HG02938 (cell line): ENCODE measurements around the gene ABCG4.
"Not testable (repeated sequence)": the region's sequence is repeated elsewhere in the genome, so short reads cannot be mapped to it uniquely, and the experiment has no call there.

ENCODE experiments used
- ATAC-seq: cut with Tn5 transposase; IDR thresholded peaks from one replicate; pipeline ENCODE4 v1.9.1; 2021; ENCODE audit warnings: mild to moderate bottlenecking, moderate library complexity; ENCODE audit not compliant: unreplicated experiment

The ABCG4 gene

DNA sequence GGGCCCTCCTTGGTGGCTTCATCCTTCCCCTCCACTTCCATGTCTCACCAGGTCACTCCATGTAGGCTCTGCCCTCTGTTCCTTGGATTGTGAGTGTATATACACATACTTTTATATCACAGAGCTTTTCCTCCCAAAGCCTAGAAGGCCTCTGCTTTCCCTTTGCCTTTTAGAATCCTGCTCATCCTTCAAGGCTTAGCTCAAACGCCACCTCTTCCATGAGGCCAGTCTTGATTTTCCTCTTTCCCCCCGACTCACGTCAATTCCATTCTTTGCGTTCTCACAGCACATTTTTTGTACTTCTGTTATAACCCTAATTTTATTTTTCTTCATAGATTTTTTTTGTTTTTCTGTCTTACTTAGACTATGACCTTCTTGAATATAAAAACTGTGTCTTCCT, 3.8 kb downstream of the ABCG4 start:
- ATAC-seq, result no peak

DNA sequence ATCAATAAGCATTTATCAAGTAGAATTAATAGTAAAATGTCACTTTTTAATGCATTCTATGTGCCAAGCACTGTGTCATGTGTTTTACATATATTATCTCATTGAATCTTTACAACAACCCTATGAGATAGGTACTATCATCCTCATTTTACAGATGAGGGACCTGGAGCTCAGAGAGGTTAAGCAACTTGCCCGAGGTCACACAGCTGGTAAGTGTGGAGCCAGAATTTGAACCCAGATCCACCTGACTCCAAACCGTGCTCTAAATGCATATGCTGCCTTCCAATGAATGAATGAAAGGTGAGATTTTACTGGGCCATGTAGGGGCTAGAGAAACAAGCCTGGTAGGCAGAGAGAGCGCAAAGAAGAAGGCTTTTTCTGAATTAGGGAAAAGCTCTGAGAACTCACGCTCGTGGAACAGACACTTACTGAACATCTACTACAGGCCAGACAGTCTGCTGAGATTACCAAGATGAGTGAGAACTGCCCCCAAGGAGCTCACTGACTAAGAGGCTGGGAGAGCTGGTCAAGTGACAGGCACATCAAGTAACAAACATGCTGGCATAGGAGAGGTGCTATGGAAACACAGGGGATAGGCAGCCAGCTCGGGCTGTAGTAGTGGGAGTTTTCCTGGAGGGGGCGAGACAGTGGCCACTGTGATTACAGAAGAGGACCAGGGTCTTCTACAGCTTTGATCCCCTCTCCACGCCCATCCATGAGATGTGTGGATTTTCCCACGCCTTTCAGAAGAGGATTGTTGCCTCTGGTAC, 4.4 kb downstream of the ABCG4 start:
- ATAC-seq, result no peak

DNA sequence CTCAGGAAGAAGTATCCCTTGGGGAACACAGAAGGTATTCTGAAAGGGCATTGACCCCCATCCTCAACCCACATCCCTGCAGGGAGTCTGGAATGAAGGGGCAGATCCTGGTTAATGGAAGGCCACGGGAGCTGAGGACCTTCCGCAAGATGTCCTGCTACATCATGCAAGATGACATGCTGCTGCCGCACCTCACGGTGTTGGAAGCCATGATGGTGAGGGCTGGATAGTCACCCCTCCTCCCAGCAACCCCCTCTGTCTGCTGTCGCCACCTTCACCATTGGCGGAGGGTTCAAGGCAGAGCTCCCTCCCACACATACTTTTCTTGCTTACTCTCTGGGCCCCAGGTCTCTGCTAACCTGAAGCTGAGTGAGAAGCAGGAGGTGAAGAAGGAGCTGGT, 5.3 kb downstream of the ABCG4 start:
- no peak for ATAC-seq

DNA sequence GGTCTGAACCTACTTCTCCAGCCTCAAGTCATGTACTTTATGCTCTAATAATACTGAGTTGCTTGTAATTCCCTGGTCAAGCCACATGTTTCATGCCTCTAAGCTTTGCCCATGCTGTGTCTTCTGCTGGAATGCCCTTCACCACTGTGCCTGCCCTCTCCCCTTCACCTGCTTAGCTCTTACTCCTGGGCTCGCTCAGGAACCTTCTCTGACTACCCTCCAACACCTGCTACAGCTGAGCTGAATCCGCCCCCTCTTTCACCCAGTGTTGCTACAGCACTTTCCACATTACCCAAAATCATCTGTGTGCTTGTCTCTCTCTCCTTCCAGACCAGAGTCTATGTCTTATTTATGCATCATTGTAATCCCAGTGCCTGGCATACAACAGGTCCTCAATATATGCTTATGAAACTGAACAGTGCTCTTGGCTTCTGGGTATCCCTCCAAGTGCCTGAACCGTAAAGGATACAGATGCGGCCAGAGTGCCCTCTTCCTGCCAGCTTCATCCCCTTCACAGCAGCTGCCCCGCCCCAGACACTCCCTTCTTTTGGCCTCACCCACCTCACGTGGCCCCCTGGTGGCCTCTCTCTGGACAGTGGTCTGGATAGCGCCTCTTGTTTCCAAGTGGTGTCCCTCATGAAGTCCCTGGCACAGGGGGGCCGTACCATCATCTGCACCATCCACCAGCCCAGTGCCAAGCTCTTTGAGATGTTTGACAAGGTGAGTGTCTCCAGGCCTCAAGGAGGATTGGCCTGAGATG, 7.1 kb downstream of the ABCG4 start:
- no peak for ATAC-seq

DNA sequence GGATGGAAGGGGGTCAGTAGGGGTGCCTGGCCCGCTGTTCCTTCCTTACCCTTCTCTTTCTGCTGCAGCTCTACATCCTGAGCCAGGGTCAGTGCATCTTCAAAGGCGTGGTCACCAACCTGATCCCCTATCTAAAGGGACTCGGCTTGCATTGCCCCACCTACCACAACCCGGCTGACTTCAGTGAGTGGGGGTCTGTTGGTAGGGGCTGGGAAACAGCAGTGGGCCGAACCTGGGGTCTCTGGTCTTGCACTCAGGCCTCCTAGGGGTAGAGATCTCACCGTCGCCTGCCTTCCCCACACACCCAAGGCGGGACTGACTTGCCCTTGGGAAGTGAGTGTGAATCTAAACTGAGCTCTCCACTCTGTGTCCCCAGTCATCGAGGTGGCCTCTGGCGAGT, 7.6 kb downstream of the ABCG4 start:
- ATAC-seq, result no peak

DNA sequence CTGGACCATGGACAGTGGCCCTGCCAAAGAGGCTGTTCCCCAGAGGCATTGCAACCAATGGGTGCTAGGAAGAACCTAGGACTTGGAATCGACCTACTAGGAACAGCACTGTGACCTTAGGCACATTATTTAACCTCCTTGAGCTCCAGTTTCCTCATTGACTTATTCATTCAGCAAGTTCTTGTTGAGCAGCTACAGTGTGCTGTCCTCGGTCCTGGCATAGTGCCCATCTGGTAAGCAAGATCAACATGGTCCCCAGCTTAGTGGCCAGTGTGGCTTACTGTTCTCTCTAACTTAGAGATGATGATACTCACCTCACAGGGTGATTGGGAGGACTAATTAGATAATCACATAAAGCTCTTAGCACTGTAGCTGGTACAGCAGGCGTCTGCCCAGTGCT, 8.2 kb downstream of the ABCG4 start:
- ATAC-seq, result no peak

DNA sequence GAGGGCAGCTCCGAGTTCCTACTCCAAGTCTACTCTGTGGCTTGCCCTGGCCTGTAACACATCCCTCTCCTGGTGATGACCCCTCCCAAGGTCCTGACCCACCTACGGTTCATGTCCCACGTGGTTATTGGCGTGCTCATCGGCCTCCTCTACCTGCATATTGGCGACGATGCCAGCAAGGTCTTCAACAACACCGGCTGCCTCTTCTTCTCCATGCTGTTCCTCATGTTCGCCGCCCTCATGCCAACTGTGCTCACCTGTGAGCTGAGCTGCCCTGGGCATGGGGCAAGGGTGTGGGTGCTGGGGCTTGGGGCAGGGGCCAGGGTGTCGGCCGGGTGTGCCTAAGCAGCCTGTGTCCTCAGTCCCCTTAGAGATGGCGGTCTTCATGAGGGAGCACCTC, 9.6 kb downstream of the ABCG4 start:
- no peak for ATAC-seq

DNA sequence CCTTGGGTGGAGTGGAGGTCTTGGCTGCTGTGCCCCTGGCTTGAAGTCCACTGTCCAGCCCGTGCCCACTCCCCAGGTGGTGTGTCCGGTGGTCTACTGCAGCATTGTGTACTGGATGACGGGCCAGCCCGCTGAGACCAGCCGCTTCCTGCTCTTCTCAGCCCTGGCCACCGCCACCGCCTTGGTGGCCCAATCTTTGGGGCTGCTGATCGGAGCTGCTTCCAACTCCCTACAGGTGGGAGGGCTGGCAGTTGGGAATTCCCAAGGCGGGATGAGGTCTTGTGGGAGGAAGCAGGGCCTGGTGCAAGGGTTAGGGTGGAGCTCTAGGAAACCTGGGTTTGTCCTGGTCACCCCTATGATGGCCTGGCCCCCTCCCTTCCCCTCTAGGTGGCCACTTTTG, 11.3 kb downstream of the ABCG4 start:
- no peak for ATAC-seq

DNA sequence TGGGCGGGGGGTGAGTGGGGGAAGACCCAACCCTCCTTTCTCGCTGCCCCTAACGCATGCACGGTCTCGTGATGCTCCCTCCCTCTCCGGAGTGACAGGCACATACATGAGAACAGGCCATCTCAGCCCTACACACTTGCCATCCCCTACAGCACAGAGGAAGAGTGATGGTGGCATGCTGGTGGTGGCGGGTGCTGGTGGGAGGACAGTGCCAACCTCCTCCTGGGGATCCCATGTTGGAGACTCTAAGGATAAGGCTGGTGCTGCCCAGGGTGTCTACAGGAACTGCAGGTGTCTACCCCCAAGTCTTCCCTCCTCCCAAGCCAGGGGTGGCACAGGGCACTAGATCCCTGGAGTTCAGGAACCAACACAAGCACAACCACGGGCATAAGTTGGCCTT, 13.0 kb downstream of the ABCG4 start:
- ATAC-seq, result no peak

DNA sequence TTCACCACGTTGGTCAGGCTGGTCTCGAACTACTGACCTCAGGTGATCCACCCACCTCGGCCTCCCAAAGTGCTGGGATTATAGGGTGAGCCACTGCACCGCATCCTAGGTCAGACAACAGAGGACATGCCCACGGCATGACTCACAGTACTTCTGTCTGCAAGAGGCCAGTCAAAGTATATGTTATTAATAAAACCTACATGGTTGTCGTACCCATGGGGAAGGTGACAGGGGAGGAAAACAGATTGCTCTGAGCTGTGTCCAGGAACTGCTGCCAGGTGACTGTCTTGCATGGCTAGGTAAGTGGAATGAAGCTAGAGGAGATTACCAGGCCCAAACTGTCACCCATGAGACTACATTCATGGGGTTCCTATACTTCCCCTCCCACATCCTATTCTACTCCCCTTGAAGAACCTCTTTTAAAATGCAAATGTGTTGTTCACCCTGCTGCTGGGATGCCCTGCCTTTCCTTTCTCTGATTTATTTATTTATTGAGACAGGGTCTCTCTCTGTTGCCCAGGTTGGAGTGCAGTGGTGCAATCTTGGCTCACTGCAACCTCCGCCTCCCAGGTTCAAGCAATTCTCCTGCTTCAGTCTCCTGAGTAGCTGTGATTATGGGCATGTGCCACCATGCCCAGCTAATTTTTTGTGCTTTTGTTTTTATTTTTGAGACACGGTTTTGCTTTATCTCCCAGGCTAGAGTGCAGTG, 17.7 kb downstream of the ABCG4 start:
- no peak for ATAC-seq

DNA sequence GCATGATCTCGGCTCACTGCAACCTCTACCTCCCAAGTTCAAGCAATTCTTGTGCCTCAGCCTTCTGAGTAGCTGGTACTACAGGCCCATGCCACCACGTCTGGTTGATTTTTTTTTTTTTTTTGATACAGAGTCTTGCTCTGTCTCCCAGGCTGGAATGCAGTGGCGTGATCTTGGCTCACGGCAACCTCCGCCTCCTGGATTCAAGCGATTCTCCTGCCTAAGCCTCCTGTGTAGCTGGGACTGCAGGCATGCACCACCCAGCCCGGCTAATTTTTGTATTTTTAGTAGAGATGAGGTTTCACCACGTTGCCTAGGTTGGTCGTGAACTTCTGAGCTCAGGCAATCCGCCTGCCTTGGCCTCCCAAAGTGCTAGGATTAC, 18.2 kb downstream of the ABCG4 start:
- ATAC-seq, result not testable (repeated sequence)

DNA sequence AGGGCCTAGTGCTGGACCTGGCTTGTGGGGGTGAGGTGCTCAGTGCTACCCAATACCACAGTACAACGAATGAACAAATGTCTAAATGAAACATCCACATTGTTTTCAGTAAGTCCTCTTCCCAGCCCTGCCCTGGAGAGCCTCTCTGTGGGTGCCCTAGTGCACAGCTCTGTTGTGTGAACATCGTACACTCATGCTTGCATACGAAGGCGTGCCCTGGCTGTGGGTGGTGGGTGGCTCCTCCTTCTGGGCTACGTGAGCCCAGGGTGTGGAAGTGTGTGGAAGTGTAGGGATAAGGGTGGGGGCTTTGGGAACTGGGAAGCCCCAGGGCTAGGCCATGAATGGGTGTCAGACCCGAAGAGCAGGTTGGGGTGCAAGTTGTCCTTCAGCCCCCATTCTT, 19.1 kb downstream of the ABCG4 start:
- no peak for ATAC-seq

DNA sequence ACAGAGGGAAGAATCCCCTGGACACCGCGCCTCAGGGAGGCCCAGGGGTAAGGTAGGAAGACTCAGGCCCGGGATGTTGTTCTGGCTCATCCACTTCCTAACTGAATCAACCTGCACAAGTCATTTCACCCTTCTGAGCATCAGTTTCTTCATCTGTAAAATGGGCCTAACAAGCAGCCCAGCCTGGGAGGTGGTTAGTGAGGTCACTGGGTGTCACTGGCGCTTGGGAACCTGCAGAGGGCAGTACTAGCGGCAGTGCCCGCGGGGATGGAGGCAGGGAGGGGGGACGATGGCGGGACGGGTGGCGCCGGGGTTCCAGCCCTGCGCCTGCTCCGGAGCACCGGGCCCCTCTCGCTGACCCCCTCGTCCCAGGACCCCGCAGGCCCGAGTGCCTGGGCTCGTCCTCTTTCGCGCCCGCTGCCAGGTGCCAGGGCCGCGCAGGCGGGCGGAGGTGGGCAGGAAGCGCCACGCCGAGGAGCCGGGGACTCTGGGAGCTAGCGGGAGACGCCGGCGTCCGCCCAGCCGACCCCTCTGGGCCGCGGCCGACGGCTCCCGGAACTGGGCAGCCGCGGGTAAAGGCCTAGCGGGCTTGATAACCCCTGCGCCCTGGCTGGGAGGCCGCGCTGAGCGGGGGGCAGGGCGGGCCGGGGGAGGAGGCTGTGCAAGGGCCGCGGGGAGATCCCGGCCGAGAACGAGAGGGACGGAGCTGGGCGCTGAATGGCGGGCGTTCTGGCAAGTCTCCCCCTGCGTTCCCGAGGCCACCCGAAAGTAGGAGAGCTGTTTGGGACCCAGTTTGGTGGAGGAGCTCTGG, 19.8 kb downstream of the ABCG4 start, which contains the start of gene NLRX1:
NLRX1 (plus strand) TSS at position 255 of the 811 bp plus-strand sequence. CDS start 2,679 bp downstream, outside the sequence.
- peak; percentile 80 for ATAC-seq

DNA sequence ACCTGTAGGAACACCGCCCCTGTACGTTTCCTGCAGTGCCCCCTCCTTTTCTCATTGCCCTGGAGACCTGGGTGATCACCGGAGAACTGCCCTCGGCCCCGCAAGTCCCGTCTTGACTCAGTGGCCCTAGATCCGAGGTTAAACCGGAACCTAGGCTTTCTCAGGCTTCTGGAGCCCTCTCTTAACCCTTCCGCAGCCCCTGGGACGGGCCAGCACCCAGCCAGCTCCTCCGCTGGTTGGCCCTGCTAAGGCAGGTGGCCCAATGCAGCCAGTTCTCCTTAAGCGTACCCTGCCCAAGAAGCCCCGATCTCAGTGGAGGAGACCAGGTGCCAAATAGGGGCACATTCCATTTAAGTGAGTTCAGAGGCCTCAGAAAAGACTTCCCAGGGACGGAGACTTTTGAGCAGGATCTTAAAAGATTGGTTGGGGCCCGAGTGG, 20.4 kb downstream of the ABCG4 start:
- peak; percentile 21 for ATAC-seq

DNA sequence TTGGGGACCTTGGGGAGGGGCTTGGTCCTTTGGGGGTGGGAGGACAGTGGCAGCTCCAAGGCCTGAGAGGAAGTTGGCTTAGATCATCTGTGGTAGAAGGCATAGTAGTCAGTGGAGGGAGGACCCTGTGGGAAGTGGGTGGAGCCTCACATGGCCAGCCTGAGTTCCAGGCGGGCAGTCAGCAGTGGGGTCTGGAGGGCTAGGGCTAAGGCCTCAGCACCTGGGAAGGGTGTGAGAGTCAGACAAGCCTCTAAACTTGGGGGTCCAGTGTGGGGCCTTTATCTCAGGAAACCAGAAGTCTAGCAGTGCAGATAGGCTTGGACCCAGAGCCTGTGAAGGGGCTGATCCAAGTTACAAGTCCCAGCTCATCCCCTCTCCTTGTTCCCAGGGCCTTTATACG, 23.7 kb downstream of the ABCG4 start:
- no peak for ATAC-seq

DNA sequence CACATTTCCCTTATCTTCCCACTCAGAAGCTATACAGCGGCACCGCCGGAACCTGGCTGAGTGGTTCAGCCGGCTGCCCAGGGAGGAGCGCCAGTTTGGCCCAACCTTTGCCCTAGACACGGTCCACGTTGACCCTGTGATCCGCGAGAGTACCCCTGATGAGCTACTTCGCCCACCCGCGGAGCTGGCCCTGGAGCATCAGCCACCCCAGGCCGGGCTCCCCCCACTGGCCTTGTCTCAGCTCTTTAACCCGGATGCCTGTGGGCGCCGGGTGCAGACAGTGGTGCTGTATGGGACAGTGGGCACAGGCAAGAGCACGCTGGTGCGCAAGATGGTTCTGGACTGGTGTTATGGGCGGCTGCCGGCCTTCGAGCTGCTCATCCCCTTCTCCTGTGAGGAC, 24.6 kb downstream of the ABCG4 start:
- no peak for ATAC-seq

DNA sequence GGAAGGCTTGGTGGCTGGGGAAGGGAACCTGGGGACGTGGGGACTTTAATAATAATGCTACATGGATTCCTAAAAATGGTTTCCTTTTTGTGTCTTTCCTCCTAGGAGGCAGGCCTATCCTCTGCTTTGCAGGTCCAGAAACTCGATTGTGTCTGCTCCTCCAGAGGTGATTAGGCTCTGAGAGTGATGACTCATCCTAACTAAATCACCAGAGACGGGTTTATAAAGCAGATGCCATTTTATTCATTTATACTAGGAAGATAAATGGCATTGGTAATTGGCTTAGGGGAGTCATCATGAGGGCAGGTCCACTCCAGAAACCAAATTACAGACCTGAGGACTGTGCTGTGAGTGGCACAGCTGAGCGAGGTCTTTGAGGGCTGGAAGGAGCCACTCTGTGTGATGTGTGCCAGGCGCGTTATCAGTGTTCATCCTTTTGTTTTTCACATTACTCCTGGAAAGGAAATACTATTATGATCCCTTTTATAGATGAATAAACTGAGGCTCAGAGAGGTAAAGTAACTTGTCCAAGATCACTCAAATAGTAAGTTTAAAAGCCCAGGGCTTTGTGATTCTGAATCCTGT, 26.7 kb downstream of the ABCG4 start:
- ATAC-seq, result no peak

DNA sequence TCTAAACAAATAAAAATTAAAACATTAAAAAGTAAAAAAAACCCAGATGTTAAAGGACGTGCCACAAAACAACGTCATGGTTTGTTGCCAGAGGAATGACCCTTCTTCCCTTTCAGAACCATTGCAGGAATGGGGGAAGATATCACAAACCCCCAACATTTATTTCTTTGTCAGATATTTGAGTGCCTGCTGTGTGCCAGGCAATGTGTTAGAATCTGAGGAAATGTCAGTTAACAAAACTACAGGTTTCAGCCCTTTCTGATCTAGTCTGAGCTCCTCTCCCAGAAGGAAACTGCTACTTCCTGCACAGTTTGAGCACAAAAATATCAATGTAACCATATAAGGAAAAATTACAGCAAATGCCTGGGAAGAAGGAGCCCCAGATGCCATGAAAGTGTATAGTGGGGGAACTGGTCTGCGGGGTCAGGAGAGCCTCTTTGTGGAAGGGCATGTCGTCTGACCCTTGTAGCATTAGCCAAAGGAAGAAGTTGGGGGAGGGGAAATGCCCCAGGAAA, 29.4 kb downstream of the ABCG4 start:
- no peak for ATAC-seq

DNA sequence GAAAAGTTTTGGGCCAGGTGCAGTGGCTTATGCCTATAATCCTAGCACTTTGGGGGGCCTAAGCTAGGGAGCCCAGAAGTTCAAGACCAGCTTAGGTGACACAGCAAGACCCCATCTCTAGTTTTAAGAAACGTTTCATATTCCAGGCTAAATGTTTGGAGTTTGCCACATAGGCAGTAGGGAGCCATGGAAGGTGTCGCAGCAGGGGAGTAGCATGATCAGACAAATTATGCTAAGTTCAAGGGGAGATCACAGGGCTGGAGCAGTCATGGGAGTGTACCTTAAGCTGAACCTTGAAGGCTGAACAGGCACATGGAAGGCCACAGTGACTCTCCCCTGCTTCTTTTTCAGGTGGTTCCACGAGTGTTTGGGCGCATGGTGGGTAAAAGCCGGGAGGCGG, 30.5 kb downstream of the ABCG4 start:
- ATAC-seq, result no peak

DNA sequence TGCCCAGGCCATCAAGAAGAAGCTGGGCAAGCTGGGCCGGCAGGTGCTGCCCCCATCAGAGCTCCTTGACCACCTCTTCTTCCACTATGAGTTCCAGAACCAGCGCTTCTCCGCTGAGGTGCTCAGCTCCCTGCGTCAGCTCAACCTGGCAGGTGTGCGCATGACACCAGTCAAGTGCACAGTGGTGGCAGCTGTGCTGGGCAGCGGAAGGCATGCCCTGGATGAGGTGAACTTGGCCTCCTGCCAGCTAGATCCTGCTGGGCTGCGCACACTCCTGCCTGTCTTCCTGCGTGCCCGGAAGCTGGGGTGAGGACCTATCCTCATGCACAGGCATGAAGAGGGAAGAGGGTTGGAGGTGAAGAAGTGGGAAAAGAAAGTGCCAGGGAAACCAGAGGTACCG, 31.1 kb downstream of the ABCG4 start:
- ATAC-seq, result no peak
